HG03342 (cell line): ENCODE data around the gene MFNG.
A peak's percentile ranks its signal among the peaks of the same experiment; 100 is the strongest.

ENCODE experiments used
- ATAC-seq: cut with Tn5 transposase; IDR thresholded peaks from one replicate; pipeline ENCODE4 v1.9.1; 2021; ENCODE audit warnings: mild to moderate bottlenecking, moderate library complexity; ENCODE audit not compliant: unreplicated experiment

Gene MFNG

DNA sequence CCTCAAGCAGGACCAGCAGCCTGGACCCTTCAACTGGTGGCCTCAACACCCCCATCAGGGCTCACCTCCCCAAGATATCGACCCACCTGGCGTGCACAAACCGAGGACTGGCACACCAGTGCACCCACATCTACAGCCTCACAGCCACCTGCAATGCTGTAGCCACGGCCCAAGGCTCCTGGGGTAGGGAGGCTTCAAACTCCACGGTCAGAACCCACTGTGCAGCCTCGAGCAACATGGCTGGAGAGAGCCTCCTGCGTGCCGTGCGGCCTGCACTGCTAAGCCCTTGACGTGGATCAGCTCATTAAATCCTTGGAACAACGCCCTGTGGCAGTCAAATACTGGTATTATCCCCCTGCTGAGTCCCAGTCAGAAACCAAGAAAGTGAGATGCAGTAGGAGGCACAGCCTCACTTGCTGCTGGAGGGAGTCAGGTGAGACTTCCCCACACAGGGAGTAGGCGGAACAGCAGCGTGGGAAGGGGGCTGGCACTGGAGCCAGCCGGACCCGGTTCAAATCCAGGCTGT is 28.4 kb upstream of the MFNG start:
- no peak for ATAC-seq

DNA sequence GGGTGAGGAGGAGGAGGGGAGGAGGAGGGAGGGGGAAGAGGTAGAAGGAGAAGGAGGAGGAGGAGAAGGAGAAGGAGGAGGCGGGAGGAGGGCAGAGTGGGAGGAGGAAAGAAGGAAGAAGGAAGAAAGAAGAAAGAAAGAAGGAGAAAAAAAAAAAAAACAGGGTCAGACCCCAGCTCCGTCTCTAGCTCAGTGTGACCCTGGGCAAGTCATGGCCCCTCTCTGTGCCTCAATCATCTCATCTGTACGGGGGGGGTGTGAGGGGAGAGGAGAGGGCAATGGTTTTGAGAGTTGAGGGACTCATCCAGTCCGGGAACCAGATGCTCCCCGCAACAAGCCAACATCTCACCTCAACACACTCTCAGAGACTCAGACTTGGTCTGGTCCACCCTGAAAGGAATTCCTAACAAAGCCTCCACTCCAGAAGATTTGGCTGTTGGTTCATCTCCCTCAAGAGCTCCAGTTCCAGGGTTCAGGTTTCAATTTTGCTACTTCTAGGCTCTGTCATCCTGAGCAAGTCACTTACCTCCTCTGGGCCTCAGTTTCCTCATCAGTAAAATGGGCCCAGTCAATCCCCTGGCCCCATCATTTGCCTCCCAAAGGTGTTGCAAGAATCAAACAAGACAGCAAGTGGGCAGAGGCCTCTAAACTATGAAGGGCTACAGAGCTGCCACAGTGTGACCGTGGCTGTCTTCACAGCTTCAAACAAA is 25.4 kb upstream of the MFNG start:
- no peak for ATAC-seq

DNA sequence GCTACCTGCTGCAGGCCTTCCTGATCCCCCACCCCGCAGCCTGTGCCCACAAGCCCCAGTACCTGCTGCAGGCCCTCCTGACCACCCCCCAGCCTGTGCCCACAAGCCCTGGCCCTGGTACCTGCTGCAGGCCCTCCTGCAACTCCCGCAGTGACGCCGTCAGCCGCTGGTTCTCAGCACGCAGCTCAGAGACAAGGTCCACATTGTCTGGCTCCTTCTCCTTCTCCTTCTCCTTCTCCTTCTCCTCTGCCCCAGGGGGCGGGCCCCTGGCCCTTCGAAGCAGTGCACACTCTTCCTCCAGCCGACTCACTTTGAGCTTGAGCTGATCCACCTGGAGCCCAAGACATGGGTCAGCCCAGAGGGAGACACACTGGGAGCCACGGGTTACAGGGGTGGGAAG is 23.9 kb upstream of the MFNG start:
- ATAC-seq: no peak

DNA sequence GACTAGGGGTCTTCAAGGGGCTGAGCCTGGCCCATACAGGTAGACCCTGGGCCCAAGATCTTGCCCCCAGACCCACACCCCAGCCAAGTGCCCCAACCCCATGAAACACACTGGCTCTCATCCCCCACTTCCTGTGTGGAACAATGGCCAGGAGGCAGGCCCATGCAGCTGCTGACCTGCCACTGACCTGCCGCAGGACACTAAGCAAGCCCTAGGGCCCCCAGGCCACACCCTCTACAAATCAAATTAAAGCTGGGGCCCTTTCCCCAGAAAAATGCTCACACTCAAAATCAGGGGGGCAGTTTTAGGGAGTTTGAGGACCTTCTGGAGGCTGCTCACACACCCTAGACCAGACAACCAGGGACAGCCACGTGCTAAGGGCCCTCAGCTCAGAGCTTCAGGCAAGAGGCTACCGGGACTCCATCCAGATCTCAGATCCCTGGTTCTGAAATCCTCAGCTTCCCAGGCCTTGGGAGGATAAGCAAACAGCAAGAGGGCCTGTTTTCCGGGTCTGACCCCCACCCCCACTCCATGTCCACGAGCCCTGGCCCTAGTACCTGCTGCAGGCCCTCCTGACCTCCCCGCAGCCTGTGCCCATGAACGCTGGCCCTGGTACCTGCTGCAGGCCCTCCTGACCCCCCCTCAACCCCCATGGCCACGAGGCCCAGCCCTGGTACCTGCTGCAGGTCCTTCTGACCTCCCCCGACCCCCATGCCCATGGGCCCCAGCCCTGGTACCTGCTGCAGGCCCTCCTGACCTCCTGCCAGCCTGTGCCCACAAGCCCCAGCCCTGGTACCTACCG is 23.1 kb upstream of the MFNG start:
- no peak for ATAC-seq

DNA sequence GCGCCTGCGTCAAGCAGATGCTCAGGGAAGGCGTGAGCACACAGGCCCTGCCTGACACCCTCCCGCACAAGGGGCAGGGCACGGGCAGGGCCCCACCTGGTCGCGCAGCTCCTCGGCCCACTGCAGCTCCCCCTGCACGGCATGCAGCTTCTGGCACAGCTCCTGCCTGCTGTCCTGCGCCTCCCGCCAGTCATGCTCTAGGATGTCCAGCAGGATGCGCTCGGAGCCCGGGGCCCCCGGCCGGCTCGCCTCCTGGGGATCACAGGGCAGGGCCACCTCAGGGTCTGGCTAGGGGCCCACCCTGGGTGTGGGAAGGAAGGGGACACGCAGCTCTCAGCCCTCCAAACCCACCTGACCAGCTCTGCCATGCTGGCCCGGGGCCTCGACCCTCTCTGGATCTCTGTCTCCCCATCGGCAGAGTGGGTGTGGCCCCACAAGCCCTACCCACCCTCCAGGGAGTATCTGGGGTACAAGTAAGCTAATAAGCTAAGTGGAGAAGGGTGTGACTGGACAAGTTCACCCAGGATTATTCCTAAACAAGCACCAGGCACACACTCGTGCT is 22.3 kb upstream of the MFNG start:
- no peak for ATAC-seq

DNA sequence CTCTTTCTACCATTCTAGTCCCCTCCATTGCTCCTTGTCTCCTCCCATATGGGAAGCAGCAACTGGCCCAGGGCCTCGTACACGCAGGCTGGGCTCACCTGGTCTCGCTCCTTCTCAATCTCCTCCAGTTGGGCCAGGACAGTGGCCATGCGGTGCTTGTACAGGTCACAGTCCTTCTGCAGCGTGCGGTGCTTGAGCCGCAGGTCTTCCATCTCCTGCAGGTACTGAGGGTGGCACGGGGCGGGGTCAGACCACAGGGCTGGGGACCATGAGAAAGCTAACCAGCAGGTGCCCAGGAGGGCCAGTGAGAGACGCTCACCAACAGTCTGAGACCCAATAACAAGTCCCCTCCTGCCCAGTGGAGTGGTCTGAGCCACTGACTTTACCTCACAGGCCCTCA is 21.5 kb upstream of the MFNG start:
- no peak for ATAC-seq

DNA sequence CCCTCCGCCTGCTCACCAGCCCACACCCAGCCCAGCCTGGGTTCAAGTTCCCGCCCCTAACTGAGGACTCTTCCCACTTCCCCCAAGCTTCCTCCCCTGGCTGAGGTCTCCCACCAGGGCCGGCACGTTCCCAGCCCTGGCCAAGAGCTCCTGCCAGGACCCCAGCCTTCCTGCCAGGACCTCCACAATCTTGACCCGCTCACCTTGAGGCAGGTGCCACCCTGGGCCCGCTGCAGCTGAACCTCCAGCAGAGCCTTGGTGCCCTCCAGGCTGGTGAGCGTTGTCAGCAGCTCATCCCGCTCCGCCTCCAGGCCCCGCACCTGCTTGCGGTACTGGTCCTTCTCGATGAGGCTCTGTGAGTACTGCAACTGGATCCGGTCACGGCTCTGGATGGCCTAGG is 19.8 kb upstream of the MFNG start:
- no peak for ATAC-seq

DNA sequence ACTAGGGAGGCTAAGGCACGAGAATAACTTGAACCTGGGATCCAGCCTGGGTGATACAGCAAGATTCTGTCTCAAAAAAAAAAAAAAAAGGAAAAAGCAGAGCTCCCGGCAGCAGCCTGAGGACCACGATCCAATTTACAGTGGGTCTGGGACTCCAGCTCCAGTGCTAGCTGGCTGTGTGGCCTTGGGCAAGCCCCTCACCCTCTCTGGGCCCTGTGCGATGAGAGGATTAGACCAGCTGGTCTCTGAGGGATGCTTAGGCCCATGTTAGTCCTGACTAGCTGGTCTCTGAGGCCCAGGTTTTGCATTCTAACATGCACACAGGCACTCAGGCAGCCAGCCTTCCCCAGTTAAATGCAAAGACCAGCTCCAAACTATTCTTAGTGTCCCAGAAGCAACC is 19.4 kb upstream of the MFNG start:
- no peak for ATAC-seq

DNA sequence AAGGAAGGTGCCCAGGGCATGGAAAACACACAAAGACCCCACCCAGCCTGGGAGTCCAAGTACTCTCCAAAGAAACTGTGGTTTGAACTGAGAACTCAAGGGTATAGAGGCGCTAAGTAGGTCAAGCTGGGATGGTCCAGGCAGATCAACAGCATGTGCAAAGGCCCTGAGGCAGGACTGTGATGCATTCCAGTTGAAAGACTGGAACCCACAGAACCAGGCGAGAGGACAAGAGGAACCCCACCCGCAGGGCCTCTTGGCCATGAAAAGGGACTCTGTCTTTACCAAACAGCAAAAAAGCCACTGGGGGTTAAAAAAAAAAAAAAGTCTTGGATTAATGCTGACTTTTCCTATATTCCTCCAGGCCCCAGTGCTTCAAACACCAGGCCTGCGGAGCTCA is 18.8 kb upstream of the MFNG start:
- no peak for ATAC-seq

DNA sequence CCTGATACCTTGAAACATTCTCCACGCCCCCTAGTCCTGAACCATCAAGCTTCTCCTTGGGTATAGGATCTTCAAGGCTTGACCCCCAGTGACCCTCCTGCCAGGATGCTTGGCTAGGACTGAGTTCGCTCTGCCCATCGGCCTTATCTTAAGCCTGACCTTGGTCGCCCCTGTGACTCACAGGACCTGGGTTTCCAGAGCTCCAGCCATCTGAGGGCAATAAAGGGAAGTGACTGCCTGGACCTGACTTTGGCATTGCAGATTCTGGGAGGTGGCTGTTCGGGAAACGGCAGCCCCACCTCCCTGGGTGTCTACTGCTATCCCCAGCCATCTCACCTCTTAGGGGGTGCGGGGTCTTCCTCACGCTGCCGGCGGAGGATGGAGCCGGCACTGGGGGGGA is 17.7 kb upstream of the MFNG start:
- ATAC-seq: no peak

DNA sequence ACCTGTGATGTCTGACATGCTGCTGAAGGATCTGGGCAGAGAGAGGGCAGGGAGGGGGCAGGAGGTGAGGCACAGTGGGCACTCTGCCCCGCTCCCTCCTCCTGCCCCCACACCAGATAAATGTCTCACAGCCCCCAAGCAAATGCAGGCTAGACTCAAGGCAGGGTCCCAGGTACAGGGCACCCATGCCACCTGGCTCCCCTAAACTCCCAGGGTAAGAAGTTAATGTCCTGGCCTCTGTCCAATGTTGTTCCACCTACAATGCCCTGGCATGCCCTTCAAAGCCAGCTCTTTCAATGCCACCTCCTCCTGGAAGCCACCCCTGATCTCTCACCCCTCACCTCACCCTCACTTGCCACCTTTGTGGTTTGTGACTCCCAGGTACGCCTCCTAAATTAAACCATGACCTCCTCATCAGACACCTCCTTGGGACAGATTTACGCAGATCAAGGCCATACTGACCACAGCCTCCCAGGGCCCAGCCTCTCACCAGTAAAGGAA is 17.0 kb upstream of the MFNG start:
- ATAC-seq: no peak

DNA sequence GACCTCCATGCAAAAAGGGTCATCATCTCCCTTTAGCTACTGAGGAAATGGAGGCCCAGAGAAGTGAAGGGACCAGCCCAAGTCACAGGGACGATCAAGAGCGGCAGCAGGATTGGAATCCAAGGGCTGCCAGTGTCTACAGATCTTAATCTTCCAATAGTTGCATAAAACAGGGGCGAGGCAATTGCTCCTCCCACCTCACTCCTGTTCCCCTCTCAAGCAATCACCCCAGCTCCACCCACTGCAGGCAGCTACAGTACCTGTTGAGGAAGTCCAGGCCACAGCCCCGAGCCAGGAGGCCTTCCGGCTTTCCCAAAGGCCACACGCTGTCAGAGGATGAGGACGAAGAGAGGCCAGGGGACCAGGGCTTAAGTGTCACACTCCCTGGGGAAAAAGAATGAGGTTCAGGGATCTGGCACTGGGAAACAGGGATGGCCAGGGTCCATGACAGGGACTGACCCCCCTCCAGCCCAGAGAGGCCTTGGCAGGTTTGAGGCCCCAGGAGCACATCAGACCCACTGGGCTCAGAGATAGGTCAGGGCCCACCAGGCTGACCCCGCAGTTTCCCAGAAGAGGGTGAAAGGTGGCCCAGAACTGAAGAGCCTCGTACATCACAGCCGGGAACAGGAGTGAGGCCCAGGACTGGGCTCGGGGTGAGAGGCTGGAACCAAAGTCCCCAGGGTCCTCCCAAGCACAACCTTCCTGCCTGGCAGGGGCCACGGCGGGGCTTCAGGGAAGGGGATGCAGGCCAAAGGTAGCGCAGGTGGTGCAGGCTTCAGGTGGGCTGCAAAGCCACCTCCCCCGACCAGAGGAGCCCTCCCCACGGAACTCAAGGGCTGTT is 16.4 kb upstream of the MFNG start:
- ATAC-seq: no peak

DNA sequence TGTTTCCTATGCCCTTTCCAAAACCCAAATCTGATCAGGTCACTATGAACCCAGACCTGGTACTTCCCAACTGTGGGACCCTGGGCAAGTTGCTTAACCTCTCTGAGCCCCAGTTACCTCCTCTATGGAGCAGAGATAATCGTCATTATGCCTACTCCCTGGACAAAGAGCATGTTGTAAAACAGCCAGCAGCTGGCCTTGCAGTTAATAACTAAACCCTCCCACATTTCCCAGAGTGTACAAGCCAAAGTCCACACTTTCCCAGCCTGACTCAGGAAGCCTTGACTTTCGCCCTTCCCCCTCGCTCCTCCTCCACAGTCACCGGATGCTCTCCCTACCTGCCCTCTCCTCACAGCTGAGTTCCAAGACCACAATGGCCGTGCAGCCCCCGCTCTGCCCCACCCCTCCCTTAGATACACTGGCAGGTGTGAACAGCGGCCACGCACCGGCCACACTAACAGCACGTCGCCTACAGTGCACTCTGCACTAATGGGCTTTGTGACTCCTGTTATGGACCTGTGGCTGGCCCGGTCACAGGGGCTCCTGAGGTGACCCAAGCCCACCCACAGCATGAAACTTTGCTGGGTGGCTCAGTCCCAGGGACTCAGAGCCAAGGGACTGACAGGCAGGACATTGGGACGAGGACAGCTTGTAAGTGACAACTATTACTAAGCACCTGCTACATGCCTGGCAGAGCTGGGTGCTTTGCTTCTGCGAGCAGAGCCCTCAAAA is 15.6 kb upstream of the MFNG start:
- no peak for ATAC-seq

DNA sequence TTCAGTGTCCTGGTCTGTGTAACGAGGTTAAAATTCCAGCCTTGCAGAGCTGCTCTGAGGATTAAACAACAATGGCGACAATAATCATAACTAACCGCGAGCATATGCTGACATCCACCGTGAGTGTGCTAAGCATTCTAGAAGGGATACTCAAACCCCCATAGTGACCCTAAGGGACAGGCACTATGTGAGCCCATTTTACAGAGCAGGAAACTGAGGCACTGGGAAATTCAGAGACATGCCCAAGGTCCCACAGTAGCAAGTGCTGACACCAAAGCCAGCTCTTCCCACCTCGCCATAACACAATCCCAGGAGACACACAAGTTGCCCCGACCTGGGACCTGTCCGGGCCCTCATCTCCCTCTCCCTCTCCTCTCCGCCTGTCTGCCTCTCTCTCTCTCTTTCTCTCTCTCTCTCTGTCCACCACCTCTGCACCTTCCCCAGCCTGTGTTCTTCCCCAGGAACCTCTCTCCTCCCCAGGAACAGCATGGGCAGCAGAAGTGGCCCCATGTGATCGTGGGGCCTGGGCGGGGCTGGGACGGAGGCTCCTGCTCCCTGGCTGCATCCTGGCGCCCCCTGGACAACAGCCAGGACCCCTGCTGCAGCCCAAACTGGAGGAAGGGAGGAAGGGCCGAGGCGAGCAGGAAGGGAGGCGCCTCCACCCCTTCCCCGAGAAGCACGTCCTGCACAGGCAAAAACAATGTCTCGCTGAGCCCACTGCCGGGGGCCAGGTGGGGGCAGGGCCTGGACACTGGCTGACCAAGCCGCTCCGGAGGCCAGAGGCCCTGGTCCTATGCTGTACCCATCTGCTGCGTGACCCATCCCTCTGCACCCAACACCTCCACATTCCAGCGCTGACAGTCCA is 14.8 kb upstream of the MFNG start:
- no peak for ATAC-seq

DNA sequence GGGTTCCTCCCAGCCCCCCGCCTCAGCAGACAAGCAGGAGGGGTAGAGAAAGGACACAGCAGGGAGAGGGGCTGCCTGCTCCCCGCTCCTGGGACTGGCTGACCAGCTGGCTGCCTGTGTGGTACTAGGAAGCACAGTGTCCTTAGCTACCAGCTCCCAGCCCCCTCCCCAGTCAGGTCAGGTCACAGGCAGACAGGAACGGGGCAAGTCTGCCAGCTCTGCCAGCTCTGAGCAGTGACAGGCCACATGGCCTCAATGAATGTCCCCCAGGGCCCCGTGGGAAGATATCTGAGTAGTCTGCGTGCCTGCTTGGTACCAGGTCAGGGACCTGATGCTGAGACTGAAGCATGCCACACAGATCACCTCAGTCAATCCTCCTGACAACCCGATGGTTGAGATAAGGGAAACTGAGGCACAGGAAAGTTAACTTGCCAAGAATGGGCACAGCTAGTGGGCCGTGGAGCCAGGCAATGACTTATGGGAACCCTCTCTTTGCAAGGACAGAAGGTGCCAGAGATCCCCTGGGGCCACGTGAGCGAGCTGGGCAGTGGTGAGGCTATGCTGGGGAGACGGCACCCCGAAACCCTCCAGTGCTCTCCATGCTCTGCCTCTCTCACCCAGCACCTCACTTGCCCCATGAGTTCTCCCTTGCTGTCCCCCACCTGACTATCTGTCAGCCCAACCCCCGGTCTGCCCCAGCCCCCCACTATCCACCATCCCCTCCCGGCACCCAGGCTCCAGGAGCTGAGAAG is 13.8 kb upstream of the MFNG start:
- no peak for ATAC-seq

DNA sequence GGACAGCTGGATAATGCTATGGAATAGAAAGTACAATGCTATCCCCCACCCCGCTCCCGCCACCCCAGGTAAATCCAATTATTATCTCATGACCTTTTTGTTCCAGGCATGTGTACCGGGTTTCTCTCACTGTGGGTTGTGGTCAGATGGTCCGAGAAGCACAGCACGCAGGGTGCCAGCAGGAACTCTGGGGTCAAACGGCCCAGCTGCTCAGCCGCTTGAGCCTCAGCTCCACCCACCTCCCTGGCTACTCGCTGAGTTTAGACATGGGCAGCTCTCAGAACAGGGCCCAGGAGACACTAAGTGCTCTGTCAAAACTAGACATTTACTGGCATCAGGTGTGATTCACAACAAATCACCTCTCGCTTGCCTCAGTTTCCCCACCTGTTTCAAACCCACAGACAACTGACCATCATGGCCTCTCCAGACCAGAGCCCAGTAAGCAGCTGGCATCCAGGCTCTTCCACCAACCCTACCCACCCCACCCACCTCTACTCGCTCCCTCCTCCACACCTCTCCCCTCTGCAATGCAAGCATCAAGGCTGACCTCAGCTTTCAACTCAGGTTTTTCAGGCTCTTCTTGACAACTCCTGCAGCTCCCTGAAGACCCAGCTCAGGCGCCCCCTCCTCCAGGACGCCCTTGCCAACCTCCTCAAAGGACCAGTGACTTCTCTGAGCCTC is 13.0 kb upstream of the MFNG start:
- ATAC-seq: no peak

DNA sequence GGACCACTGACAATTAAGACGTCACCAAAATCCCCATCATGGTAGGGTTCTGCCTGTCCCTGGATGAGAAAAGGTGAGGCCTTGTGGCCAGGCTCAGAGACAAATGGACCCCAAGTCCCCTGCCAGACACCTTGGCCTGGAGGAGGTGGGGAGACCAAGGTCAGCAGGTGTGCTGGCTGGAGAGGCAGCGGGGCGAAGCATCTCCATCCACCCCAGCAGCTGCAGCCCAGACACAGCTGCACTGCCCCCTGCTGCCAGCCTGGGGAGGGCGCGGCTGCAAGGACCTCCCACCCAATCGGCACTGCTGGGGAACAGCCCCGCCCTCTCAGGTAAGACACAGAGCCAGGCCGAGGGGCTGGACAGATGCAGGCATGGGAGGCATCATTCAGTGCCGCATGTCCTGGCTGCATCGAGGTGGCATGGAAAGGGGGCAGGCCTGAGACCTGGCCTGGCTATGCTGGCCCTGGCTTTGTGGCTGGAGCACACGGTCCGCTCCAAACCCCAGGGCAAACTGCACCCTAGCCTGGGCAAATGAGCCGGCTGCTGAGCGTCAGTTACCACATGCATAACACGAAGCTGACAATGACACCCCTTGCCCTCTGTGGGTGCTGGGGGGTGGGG is 12.2 kb upstream of the MFNG start:
- ATAC-seq: peak; percentile 51
